Measurements from ENCODE around the gene STH.

Gene STH

GRCh38 chr17:45966606-45967280, 32.3 kb upstream of the STH start:
- H2AFZ ChIP-seq (ENCODE audit: low read length): no peak overlapping the region
- H3K9me2 ChIP-seq (replicated peaks; ENCODE audit: insufficient read depth, low read length): no peaks in the 10 kb centered on the region
- H3K27me3 ChIP-seq (replicated peaks; ENCODE audit: insufficient read depth, low read length): no peaks in the 10 kb centered on the region
- no peaks in the 10 kb centered on the region for H3K4me1 ChIP-seq (ENCODE audit: low read length)
- H3K36me3 ChIP-seq (replicated peaks; ENCODE audit: insufficient read depth, low read length): no peaks in the 10 kb centered on the region
- DNase-seq: no peak
- H3K9me3 ChIP-seq (replicated peaks; ENCODE audit: insufficient read depth, low read length): no peaks in the 10 kb centered on the region
- TF ChIP-seq CTCF (IDR thresholded peaks at IDR 0.05; ENCODE audit: low read length) (no peak), EZH2 (optimal IDR thresholded peaks at IDR 0.05; ENCODE audit: low read depth, low read length) (no peak), EZH2phosphoT487 (IDR thresholded peaks at IDR 0.05; ENCODE audit: low read length) (no peak)
- no peaks in the 10 kb centered on the region for H4K20me1 ChIP-seq (ENCODE audit: insufficient read depth, low read length)
- H3K9ac ChIP-seq (ENCODE audit: low read length): no peak overlapping the region
- no peaks in the 10 kb centered on the region for H3F3A ChIP-seq (ENCODE audit: insufficient read depth, low read length)
- no peak overlapping the region for H3K27ac ChIP-seq (ENCODE audit: low read length)
- no peak overlapping the region for H3K4me3 ChIP-seq (ENCODE audit: low read length)
- H3K79me2 ChIP-seq (ENCODE audit: low read length): no peaks in the 10 kb centered on the region
- H3K4me2 ChIP-seq (ENCODE audit: low read depth, low read length): no peak overlapping the region

GRCh38 chr17:45967378-45967777, 31.7 kb upstream of the STH start:
- no peak overlapping the region for H2AFZ ChIP-seq (ENCODE audit: low read length)
- H3K9ac ChIP-seq (ENCODE audit: low read length): no peak overlapping the region
- no peak for DNase-seq
- no peaks in the 10 kb centered on the region for H3K9me3 ChIP-seq (replicated peaks; ENCODE audit: insufficient read depth, low read length)
- H4K20me1 ChIP-seq (ENCODE audit: insufficient read depth, low read length): no peaks in the 10 kb centered on the region
- no peaks in the 10 kb centered on the region for H3K79me2 ChIP-seq (ENCODE audit: low read length)
- no peaks in the 10 kb centered on the region for H3F3A ChIP-seq (ENCODE audit: insufficient read depth, low read length)
- H3K36me3 ChIP-seq (replicated peaks; ENCODE audit: insufficient read depth, low read length): no peaks in the 10 kb centered on the region
- H3K4me1 ChIP-seq (ENCODE audit: low read length): no peaks in the 10 kb centered on the region
- H3K27me3 ChIP-seq (replicated peaks; ENCODE audit: insufficient read depth, low read length): no peaks in the 10 kb centered on the region
- H3K9me2 ChIP-seq (replicated peaks; ENCODE audit: insufficient read depth, low read length): no peaks in the 10 kb centered on the region
- H3K27ac ChIP-seq (ENCODE audit: low read length): no peak overlapping the region
- no peak overlapping the region for H3K4me2 ChIP-seq (ENCODE audit: low read depth, low read length)
- TF ChIP-seq EZH2phosphoT487 (IDR thresholded peaks at IDR 0.05; ENCODE audit: low read length) (no peak), EZH2 (optimal IDR thresholded peaks at IDR 0.05; ENCODE audit: low read depth, low read length) (no peak), CTCF (IDR thresholded peaks at IDR 0.05; ENCODE audit: low read length) (no peak)
- no peak overlapping the region for H3K4me3 ChIP-seq (ENCODE audit: low read length)

DNA sequence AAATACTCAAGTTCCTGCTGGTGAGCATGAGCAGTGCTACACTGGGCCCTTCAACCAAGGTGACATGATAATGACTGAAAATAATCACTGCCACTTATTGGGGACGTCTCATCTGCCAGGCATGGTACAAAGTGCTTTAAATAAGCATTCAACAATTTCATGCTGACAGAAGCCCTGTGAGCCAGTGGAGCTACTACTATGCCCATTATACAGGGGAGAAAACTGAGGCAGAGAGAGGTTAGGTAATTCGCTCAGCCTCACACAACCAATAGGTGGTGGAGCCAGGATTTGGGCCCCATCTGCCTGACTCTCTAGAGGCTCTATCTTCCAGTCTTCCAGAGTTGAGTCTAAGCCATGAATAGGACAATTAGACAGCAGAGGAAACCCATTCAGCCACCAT, 30.3 kb upstream of the STH start:
- Histone ChIP-seq H2AFZ (ENCODE audit: low read length) (no peak overlapping the region), H3K27me3 (replicated peaks; ENCODE audit: insufficient read depth, low read length) (no peaks in the 10 kb centered on the region), H4K20me1 (ENCODE audit: insufficient read depth, low read length) (no peaks in the 10 kb centered on the region), H3F3A (ENCODE audit: insufficient read depth, low read length) (no peaks in the 10 kb centered on the region), H3K4me1 (ENCODE audit: low read length) (no peaks in the 10 kb centered on the region), H3K4me2 (ENCODE audit: low read depth, low read length) (no peak overlapping the region), H3K9me3 (replicated peaks; ENCODE audit: insufficient read depth, low read length) (no peaks in the 10 kb centered on the region), H3K36me3 (replicated peaks; ENCODE audit: insufficient read depth, low read length) (no peaks in the 10 kb centered on the region), H3K4me3 (ENCODE audit: low read length) (no peak overlapping the region), H3K79me2 (ENCODE audit: low read length) (no peaks in the 10 kb centered on the region), H3K9ac (ENCODE audit: low read length) (no peak overlapping the region), H3K9me2 (replicated peaks; ENCODE audit: insufficient read depth, low read length) (no peaks in the 10 kb centered on the region), H3K27ac (ENCODE audit: low read length) (no peak overlapping the region)
- TF ChIP-seq EZH2phosphoT487 (IDR thresholded peaks at IDR 0.05; ENCODE audit: low read length): no peak
- no peak for TF ChIP-seq CTCF (IDR thresholded peaks at IDR 0.05; ENCODE audit: low read length)
- TF ChIP-seq EZH2 (optimal IDR thresholded peaks at IDR 0.05; ENCODE audit: low read depth, low read length): no peak
- DNase-seq: no peak
